Fibroblast of pulmonary artery (primary cell): Measurements from ENCODE around the gene STIL.
"Not testable (repeated sequence)": the region's sequence is repeated elsewhere in the genome, so short reads cannot be mapped to it uniquely, and the experiment has no call there.

Experiments
- DNase-seq: peaks from one replicate; pipeline ENCODE4 v3.0.0-alpha.2; 2010; ENCODE audit warnings: low read depth
- H3K4me3 ChIP-seq: replicated peaks from 2 replicates; pipeline ENCODE4 v1.5.1; 2011; ENCODE audit warnings: low read depth, mild to moderate bottlenecking, control low read depth, low read length, moderate library complexity
- CTCF ChIP-seq: IDR thresholded peaks from 2 replicates; pipeline ENCODE4 v1.5.1; 2011; ENCODE audit warnings: mild to moderate bottlenecking, control low read depth, low read length, inconsistent platforms; ENCODE audit errors: missing control alignments

STIL gene

GRCh38 chr1:47280142-47280541 is 33.8 kb downstream of the STIL start:
- H3K4me3 ChIP-seq, result no peak overlapping the region

GRCh38 chr1:47276850-47277249 is 37.1 kb downstream of the STIL start:
- H3K4me3 ChIP-seq, result no peak overlapping the region
- no peak for TF ChIP-seq CTCF
- no peak for DNase-seq

More at GRCh38 chr1:47280142-47280541, 33.8 kb downstream of the STIL start:
- TF ChIP-seq CTCF, result no peak
- DNase-seq, result no peak

GRCh38 chr1:47275811-47276210 is 38.1 kb downstream of the STIL start:
- peak; percentile 7 for DNase-seq
- not testable (repeated sequence) for H3K4me3 ChIP-seq

- not testable (repeated sequence) for DNase-seq, H3K4me3 ChIP-seq
Measured at GRCh38 chr1:47265529-47265928, 48.4 kb downstream of the STIL start.

- no peak overlapping the region for H3K4me3 ChIP-seq
- DNase-seq, result peak; percentile 75
- TF ChIP-seq CTCF, result peak; percentile 84
Measured at GRCh38 chr1:47262787-47263413, 51.0 kb downstream of the STIL start.

GRCh38 chr1:47257224-47257623 is 56.7 kb downstream of the STIL start:
- TF ChIP-seq CTCF, result no peak
- no peak for DNase-seq
- no peak overlapping the region for H3K4me3 ChIP-seq

GRCh38 chr1:47252795-47253194 is 61.2 kb downstream of the STIL start:
- DNase-seq, result no peak
- no peak for TF ChIP-seq CTCF
- H3K4me3 ChIP-seq, result no peak overlapping the region

- no peak overlapping the region for H3K4me3 ChIP-seq
- DNase-seq, result no peak
- TF ChIP-seq CTCF, result no peak
Measured at GRCh38 chr1:47252369-47252768, 61.6 kb downstream of the STIL start.
